HG03378 (cell line): ENCODE results near the gene DTYMK.

Source experiments
- ATAC-seq: cut with Tn5 transposase; IDR thresholded peaks from one replicate; pipeline ENCODE4 v1.9.1; 2021; ENCODE audit warnings: mild to moderate bottlenecking, moderate library complexity; ENCODE audit not compliant: unreplicated experiment

The DTYMK gene

GRCh38 chr2:241629762-241630435, 56.7 kb downstream of the DTYMK start:
- ATAC-seq = no peak

GRCh38 chr2:241627675-241628074, 58.9 kb downstream of the DTYMK start:
- ATAC-seq = no peak
